ENCODE data around the gene MYO7A.
A peak's percentile ranks its signal among the peaks of the same experiment; 100 is the strongest.

The MYO7A gene

GRCh38 chr11:77197626-77198320 lies 69.7 kb downstream of the MYO7A start:
- no peak for DNase-seq
- TF ChIP-seq GATA1 (IDR thresholded peaks at IDR 0.05; ENCODE audit: low read depth, low read length) (no peak), POLR2A (IDR thresholded peaks at IDR 0.05; ENCODE audit: low read length) (no peak)

DNA sequence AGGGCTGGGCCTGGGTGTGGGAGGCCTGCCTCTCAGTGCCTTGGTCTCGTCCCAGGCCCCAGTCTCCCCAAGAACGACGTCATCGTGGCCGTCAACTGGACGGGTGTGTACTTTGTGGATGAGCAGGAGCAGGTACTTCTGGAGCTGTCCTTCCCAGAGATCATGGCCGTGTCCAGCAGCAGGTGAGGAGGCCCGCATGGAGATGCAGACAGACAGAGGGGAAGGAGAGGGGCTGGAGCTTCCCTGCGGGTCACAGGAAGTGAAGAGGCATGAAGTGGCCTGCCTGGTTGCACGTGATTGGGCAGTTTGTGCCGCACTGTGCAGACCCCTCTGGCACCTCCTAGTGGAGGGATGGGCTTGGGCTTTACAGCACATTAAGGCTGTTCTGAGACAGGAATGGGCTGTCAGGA lies 70.4 kb downstream of the MYO7A start:
- DNase-seq, result peak; percentile 55
- no peak for TF ChIP-seq GATA1 (IDR thresholded peaks at IDR 0.05; ENCODE audit: low read depth, low read length)
- TF ChIP-seq POLR2A (IDR thresholded peaks at IDR 0.05; ENCODE audit: low read length), result no peak

DNA sequence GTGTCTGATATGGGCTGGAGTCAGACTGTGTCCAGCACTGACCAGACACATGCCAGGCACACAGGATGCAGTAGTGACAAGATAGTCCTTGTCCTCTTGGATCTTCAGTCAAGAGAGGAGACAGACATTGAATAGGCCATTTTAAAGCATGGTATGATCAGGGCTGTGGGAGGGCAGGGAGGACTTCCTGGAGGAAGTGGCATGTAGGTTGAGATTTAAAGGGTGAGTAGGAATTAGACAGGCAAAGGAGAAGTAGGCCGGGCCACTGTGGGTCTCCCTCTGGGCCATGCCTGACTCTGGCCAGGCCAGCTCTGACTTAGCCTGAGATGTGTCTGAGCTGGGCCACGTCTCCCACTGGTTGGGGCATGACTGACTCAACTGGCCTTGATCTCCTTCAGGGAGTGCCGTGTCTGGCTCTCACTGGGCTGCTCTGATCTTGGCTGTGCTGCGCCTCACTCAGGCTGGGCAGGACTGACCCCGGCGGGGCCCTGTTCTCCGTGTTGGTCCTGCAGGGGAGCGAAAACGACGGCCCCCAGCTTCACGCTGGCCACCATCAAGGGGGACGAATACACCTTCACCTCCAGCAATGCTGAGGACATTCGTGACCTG lies 71.2 kb downstream of the MYO7A start:
- DNase-seq, result no peak
- no peak for TF ChIP-seq GATA1 (IDR thresholded peaks at IDR 0.05; ENCODE audit: low read depth, low read length)
- TF ChIP-seq POLR2A (IDR thresholded peaks at IDR 0.05; ENCODE audit: low read length), result no peak

DNA sequence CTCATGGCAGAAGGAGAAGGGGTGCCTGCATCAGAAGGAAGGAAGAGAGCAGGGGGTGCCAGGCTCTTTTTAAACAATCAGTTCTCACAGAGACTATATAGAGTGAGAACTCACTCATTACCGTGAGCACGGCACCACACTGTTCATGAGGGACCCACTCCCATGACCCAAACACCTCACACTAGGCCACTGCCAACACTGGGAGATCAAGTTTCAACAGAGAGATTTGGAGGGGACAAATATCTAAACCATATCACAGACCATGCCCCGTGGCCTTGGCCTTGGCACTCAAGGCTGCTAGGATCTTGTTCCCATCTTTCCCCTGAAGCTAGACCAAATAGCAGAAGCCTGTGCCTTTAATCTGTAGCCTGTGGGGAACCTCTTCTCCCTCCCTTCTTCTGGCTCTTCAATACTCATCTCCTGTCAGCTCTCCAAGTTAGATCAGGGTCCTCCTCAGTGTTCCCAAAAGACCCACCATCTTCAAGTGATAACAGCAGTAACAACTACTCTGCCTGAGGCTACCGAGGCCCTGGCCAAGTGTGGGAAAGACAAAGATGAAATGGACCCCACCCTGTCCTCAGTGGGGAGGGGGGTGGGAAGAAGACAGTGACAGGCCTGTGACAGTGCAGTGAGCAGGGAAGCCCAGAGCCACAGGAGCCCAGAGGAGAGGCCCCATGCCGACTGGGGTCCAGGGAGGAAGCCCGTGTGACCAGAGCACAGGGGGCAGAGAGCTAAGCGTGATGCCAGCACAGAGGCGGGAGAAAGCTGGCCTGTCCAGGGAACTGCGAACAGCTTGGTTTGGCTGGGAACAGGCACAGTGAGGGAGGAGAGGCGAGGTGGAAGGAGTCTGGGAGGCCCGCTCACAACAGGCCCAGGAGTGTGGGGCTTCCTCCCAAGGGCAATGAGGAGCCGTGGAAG lies 72.6 kb downstream of the MYO7A start:
- no peak for DNase-seq
- TF ChIP-seq POLR2A (IDR thresholded peaks at IDR 0.05; ENCODE audit: low read length) (no peak), GATA1 (IDR thresholded peaks at IDR 0.05; ENCODE audit: low read depth, low read length) (no peak)

- no peak for DNase-seq
- TF ChIP-seq GATA1 (IDR thresholded peaks at IDR 0.05; ENCODE audit: low read depth, low read length) (no peak), POLR2A (IDR thresholded peaks at IDR 0.05; ENCODE audit: low read length) (no peak)
These were observed 73.3 kb downstream of the MYO7A start for GRCh38 chr11:77201370-77201769.

DNA sequence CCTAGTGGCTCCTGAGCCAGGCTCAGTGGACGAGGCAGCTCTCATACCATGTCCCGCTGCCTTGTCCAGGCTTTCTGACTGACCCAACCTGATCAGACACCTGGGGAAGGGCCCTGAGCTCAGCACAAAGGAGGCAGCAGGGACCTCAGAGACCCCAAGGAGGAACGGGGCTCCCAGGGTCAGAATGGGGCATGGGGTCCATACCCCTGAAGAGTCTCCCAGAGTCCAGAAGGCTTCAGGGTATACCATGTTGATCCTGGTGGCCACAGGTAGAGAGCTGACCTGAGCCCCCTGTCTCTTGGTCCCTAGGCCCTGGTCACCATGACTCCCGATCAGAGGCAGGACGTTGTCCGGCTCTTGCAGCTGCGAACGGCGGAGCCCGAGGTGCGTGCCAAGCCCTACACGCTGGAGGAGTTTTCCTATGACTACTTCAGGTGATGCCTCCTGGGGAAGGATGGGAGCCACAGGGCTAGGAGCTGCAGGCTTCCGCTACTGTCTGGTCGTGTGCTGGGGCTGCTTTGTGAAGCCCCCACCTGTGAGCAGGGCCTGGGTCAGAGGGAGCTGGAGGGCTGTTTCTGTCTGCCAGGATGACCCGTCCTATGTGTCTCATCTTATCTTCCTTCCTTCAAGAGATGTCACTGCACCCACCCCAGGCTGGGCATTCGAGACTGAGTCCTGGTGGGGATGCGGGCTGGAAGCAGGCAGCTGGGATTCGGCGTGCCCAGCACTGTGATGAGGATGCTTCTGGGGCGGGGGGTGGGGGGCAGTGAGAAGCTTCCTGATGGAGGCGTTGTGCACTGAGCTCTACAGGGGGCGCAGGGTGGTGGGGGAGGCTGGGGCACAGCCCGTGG lies 74.2 kb downstream of the MYO7A start:
- no peak for DNase-seq
- TF ChIP-seq GATA1 (IDR thresholded peaks at IDR 0.05; ENCODE audit: low read depth, low read length), result no peak
- no peak for TF ChIP-seq POLR2A (IDR thresholded peaks at IDR 0.05; ENCODE audit: low read length)

- DNase-seq, result no peak
- TF ChIP-seq GATA1 (IDR thresholded peaks at IDR 0.05; ENCODE audit: low read depth, low read length) (no peak), POLR2A (IDR thresholded peaks at IDR 0.05; ENCODE audit: low read length) (no peak)
These were observed 75.2 kb downstream of the MYO7A start for GRCh38 chr11:77202941-77203900.

GRCh38 chr11:77203901-77204753 lies 76.1 kb downstream of the MYO7A start:
- TF ChIP-seq GATA1 (IDR thresholded peaks at IDR 0.05; ENCODE audit: low read depth, low read length) (no peak), POLR2A (IDR thresholded peaks at IDR 0.05; ENCODE audit: low read length) (no peak)
- DNase-seq, result no peak

DNA sequence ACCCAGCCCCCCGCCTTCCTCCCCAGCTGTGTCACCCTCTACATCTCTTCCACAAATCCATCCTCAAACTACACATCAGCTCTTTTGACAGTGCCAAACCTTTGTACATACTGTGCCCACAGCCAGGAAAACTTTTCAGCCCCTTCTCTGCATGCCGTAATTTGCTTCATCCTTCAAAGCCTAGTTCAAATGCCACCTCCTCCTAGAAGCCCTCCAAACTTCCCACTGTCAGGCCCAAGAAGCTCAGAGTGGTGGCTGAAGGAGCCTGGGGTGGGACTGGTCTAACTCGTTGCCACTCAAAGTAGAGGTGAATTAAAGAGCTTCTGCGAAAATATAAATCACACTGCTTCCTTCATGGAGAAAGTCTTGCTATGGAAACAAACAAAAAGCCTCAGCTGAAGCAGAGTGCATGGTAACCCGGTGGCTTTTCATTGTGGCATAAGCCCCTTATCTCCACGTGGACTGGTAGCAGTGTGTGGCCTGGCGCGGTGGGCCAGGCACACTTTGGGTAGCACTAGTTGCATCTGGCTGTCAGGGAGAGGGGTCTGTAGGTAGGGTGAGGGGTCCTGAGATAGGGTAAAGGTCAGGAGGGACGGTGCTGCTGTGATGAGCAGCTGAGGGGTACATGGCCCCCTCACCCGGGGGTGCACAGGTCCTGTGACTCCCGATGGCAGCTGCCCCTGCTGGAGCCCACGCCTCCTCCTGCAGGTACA lies 76.9 kb downstream of the MYO7A start:
- DNase-seq, result no peak
- no peak for TF ChIP-seq POLR2A (IDR thresholded peaks at IDR 0.05; ENCODE audit: low read length)
- TF ChIP-seq GATA1 (IDR thresholded peaks at IDR 0.05; ENCODE audit: low read depth, low read length), result no peak

- no peak for TF ChIP-seq GATA1 (IDR thresholded peaks at IDR 0.05; ENCODE audit: low read depth, low read length)
- no peak for DNase-seq
These were observed 77.6 kb downstream of the MYO7A start for GRCh38 chr11:77205467-77206263.

Data from erythroblast (primary cell).